AG04450 (cell line): Measurements from ENCODE around the gene ARPP19. TPM values are rescaled to one million over a fixed set of nuclear protein-coding genes. Genes with fewer than 3 reads are reported as not detected.

Experiments used
- CTCF ChIA-PET: fragments of 300-600, 350-600 bp; formaldehyde crosslinking; extraction: SDS; loops from one replicate; lab custom pipeline; 2022; ENCODE audit warnings: antibody characterized with exemption, inconsistent platforms; lab: Charles Lee
- POLR2A ChIA-PET: fragments of 350-600 bp; formaldehyde crosslinking; extraction: SDS; loops from one replicate; lab custom pipeline; 2021; ENCODE audit warnings: antibody characterized with exemption, inconsistent platforms; lab: Yijun Ruan, JAX
- DNase-seq: peaks from one replicate; pipeline ENCODE4 v3.0.0-alpha.2; 2011; ENCODE audit warnings: low read depth, low spot score
- H3K27ac ChIP-seq: one replicate; pipeline ENCODE4 v1.5.1; 2012; ENCODE audit warnings: low read depth, low read length, control low read depth
- H3K27me3 ChIP-seq: one replicate; pipeline ENCODE4 v1.6.0; 2012; ENCODE audit warnings: low read length; ENCODE audit not compliant: control insufficient read depth, insufficient read depth
- H3K4me3 ChIP-seq: 2 replicates; pipeline ENCODE4 v1.5.1; 2011; ENCODE audit warnings: mild to moderate bottlenecking, low read depth, low read length, control low read depth
- H3K9me3 ChIP-seq: 2 replicates; pipeline ENCODE4 v1.5.1; 2012; ENCODE audit warnings: low read length; ENCODE audit not compliant: control insufficient read depth, insufficient read depth
- CTCF ChIP-seq: IDR thresholded peaks from 2 replicates; pipeline ENCODE4 v1.5.1; 2011; ENCODE audit warnings: low read depth, low read length, control low read depth, inconsistent platforms
- polyA minus RNA-seq: library from RNA; depleted of rRNA, polyadenylated mRNA; stranded (reverse); fragments of >200 nt; gene quantifications from 2 replicates; pipeline ENCODE4 v1.2.3, GENCODE V29; 2011; rRNA and poly(A)+ RNA removed
- polyA plus RNA-seq: library from polyadenylated mRNA; depleted of rRNA; stranded (reverse); fragments of >200 nt; gene quantifications from 2 replicates; pipeline ENCODE4 v1.2.3, GENCODE V29; 2011; rRNA removed

Gene ARPP19
- polyA plus RNA-seq = 62.8 and 86.3 TPM in 2 replicates
- 52.3 and 62.5 TPM in 2 replicates for polyA minus RNA-seq

GRCh38 chr15:52568601-52569585, at the start of gene ARPP19:
TSS of gene ARPP19 (minus strand) at chr15:52569030. CDS start at chr15:52568892, 138 bp downstream.
- ChIA-PET CTCF (no interaction called here), POLR2A (interaction anchor here (0.6 to 0.8 kb wide), 2 partner anchors 9 to 17 kb away, joined by 3 to 6 read pairs; no protein-coding TSS in a partner anchor)
- no peaks in the 10 kb centered on the region for H3K9me3 ChIP-seq
- H3K4me3 ChIP-seq = peak within 1 kb of the TSS; percentile 85
- peak; percentile 49 for DNase-seq
- no peak for TF ChIP-seq CTCF
- H3K27ac ChIP-seq = peak within 1 kb of the TSS; percentile 84
- H3K27me3 ChIP-seq = no peaks in the 10 kb centered on the region

- TF ChIP-seq CTCF = no peak
- CTCF ChIA-PET = interaction anchor here (0.5 kb wide), 1 partner anchor 360 kb away, joined by 4 read pairs; no protein-coding TSS in a partner anchor
These were observed 48.2 kb upstream of the ARPP19 start for GRCh38 chr15:52617026-52617425.

GRCh38 chr15:52615302-52615701, 46.5 kb upstream of the ARPP19 start:
- Histone ChIP-seq H3K4me3 (no peak overlapping the region), H3K27ac (no peak overlapping the region), H3K9me3 (no peaks in the 10 kb centered on the region), H3K27me3 (no peaks in the 10 kb centered on the region)
- ChIA-PET CTCF (no interaction called here), POLR2A (no interaction called here)
- DNase-seq = no peak
- no peak for TF ChIP-seq CTCF

More at GRCh38 chr15:52617026-52617425, 48.2 kb upstream of the ARPP19 start:
- H3K27me3 ChIP-seq = no peaks in the 10 kb centered on the region
- POLR2A ChIA-PET = no interaction called here
- H3K9me3 ChIP-seq = no peaks in the 10 kb centered on the region
- no peak for DNase-seq
- no peak overlapping the region for H3K27ac ChIP-seq
- H3K4me3 ChIP-seq = no peak overlapping the region

- POLR2A ChIA-PET = no interaction called here
- no peak overlapping the region for H3K4me3 ChIP-seq
- DNase-seq = no peak
- no peak for TF ChIP-seq CTCF
- no peaks in the 10 kb centered on the region for H3K27me3 ChIP-seq
- no peak overlapping the region for H3K27ac ChIP-seq
- H3K9me3 ChIP-seq = no peaks in the 10 kb centered on the region
- CTCF ChIA-PET = no interaction called here
These were observed 40.8 kb upstream of the ARPP19 start for GRCh38 chr15:52609593-52609992.
